GM12801 (cell line): Measurements from ENCODE around the gene JAKMIP1.

Source experiments
- TF ChIP-seq, protein P1 (sequence below): IDR thresholded peaks from one replicate; pipeline ENCODE4 v1.5.1; 2011; ENCODE audit warnings: control low read depth; ENCODE audit not compliant: insufficient read length; ENCODE audit errors: extremely low read depth

Gene JAKMIP1

DNA sequence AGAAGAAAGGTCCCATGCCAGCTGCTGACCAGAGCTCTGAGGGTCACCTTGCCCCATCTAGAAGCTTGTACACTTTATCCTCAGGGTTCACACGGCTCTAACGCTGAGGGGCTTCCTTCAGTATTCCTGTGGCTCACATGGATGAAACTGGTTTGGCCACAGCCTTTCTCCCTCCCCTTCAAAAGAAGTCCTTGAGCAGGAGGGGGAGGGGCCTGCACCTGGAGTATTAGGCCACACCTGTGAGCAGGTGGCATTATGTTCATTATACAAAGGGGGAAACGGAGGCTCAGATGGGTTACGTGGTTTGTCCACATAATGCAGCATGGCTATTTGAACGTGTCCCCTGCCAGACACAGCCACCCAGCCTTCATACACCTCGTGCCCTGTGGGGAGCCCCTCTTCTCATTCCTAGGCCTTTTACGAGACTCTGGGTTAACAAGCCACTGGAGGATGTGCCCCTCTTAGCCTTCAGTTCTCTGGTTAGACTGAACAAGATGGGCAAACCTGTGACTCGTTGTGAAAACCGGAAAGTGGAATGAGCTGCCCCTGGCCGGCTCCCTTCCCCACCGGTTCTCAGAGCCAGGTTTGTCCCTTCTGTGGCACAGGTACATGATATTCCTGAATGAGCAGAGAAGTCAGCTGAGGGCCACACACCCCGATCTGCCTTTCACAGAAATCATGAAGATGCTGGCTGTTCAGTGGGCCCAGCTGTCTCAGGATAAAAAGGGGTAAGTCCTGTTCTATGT is 27.2 kb upstream of the JAKMIP1 start:
- TF ChIP-seq, protein P1, sequence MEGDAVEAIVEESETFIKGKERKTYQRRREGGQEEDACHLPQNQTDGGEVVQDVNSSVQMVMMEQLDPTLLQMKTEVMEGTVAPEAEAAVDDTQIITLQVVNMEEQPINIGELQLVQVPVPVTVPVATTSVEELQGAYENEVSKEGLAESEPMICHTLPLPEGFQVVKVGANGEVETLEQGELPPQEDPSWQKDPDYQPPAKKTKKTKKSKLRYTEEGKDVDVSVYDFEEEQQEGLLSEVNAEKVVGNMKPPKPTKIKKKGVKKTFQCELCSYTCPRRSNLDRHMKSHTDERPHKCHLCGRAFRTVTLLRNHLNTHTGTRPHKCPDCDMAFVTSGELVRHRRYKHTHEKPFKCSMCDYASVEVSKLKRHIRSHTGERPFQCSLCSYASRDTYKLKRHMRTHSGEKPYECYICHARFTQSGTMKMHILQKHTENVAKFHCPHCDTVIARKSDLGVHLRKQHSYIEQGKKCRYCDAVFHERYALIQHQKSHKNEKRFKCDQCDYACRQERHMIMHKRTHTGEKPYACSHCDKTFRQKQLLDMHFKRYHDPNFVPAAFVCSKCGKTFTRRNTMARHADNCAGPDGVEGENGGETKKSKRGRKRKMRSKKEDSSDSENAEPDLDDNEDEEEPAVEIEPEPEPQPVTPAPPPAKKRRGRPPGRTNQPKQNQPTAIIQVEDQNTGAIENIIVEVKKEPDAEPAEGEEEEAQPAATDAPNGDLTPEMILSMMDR: no peak

DNA sequence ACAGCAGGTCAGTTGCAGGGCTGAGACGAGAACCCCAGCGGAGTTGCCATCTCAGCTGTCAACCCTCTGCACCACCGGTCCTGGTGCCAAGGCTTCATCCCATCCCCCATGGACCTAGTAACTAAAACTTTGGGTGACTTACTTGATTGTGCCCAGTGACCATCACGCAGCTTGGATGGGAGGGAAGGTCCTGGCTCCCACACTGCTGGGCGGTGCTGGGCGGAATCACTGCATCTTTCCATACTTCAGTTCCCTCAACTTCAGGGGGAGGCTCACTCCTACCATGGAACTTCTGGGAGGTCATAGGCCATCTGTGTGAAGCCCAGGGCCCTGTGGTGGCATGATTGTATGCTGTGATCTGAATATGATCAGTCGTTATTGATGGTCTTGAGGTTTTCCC is 26.2 kb upstream of the JAKMIP1 start:
- TF ChIP-seq, protein P1: no peak

DNA sequence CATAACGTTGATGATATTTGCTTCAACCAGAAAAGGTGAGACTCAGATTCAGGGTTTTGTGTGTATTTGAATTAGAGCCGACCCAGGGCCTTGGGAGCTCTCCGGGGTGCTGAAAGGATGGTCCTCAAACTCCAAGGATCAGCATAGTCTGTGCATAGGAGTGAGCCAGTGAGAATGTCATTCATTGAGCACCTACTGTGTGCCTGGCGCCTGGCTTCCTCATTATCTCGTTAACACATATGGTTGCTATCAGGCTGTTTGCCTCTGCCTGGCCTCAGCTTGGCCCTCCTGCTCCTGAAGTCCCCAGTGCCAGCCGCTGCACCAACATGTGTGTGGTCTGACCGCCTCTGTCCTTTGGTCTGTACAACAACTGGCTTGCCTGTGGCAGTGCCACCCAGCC is 25.1 kb upstream of the JAKMIP1 start:
- TF ChIP-seq, protein P1: no peak

DNA sequence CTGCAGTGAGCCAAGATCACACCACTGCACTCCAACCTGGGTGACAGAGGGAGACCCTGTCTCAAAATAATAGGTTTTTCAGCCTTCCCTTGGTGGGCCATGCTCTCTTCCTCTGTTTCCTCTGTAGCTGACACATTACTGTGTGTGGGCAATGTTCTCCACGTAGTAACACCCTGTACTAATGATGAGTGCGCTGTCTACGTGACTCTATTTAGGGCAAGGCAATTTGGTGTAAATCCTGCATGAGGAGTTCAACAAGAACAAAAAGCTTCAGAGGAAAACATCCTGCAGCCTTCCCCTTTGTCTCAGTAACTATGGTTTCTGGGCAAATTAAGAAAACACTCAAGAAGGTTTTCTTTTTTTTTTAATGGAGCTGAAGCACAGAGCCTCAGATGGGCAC is 24.4 kb upstream of the JAKMIP1 start:
- TF ChIP-seq, protein P1: no peak

DNA sequence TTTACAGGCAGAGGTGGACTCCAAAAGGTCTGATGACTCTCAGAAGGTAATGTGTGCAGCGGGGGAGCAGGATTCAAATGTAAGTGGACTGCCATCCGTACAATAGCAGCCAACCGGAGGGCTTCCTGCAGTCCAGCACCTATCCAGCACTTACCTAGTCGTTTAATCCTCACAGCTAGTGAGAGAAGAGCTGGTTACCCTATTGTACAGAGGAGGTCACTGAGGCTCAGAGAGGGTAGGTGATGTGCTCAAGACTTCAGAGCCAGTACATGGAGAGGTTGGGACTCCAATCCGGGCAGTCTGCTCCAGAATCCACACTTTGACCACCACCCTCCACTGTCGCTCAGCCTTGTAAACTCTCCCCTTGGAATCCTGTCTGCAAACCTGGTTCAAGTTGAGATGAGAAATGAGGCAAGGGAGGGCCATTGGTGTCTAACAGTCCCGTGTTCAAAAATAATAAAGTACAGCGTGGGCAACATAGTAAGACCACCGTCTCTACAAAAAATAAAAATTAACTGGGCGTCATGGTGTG is 22.5 kb upstream of the JAKMIP1 start:
- TF ChIP-seq, protein P1: no peak

DNA sequence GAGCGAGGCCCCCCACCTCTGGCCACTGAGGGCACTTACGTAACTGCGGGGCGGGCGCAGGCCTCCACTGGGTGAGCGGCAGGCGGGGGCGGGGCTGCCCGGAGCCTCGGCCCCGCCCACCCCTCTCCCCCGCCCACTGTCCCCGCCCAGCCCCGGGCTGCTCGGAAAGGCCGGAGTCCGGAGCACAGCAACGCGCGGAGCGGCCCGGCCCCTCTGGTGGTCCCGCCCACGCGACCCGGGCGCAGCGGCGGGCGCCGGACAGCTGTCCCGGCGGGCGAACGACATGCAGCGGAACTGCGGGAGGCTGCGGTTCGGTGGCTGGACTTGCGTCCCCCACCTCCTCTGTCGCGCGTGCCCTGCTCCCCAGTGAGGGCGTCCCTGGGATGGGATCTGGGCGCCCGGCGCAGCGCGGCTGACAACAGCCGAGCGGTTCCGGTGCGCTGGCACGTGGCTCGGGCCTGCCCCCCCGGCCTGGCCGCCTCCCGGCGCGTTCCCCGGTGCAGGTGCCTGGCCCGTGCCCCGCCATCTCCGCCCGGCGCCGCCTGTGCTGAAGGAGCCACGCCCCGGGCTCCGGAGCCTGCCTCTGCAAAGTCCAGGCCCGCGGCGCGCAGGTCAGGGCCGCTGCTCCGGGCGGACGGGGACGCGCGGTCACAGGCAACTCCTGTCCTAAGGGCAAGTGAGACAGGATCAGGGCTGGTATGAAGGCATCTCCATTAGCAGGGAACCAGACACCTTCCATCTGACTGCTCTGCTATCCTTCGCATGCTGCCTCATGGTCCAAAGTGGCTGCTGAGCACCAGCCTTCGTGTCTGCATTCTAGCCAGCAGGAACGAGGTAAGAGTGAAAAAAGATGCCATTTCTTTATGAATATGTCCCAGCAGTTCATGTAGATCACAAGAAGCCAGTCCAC is 21.8 kb upstream of the JAKMIP1 start:
- TF ChIP-seq, protein P1: no peak

DNA sequence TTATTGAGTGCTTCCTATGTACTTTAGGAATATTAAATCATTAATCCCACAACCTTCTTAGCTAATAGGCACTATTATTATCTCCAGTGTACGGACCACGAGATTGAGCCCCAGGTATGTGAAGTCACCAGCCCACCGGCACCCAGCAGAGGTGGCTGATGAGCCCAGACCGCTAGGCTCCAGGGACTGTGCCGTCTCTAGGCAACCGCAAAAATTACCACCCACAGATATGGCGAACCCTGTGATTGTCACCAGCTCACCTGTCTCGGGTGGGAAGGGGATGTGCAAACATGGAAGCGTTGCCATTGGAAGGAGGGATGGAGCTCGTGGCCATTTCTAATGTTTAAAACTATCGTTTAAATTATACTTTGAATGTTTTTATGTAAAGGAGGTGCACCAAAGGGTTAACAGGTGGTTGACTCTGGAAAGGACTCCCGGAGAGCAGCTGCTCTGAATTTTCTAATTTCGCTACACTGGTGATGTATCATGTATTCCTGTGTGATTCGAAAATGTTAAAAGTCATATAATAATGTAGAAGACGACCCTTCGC is 21.0 kb upstream of the JAKMIP1 start:
- TF ChIP-seq, protein P1: no peak
